HCT116 (cell line): ENCODE data around the gene ATF7. TPM values are rescaled to one million over a fixed set of nuclear protein-coding genes. Genes with fewer than 3 reads are reported as not detected.

Experiments used
- ATAC-seq: fragments of 200-7000 bp; cut with Tn5 transposase; 2 replicates; pipeline ENCODE4 v1.9.1; 2020; ENCODE audit warnings: mild to moderate bottlenecking, moderate library complexity
- BruUV-seq: library from RNA; stranded (reverse); fragments of 400-500 nt; replicated peaks from 2 replicates; lab custom pipeline; 2021; lab: Mats Ljungman, UMichigan
- CTCF ChIA-PET: fragments of 300-600 bp; sonication (Branson Sonifier 250); formaldehyde crosslinking; loops from one replicate; lab custom pipeline; 2021; ENCODE audit warnings: antibody characterized with exemption; lab: Charles Lee
- POLR2A ChIA-PET: fragments of 300-600, 350-600 bp; sonication (Branson Sonifier 250); formaldehyde crosslinking; loops from one replicate; lab custom pipeline; 2021; ENCODE audit warnings: antibody characterized with exemption; lab: Charles Lee
- RAD21 ChIA-PET, 2 experiments: fragments of 300-600 bp; sonication (Branson Sonifier 250); formaldehyde crosslinking; loops; one replicate each; lab custom pipeline; 2023; ENCODE audit warnings: low total read pairs in 2 of 2; ENCODE audit not compliant: uncharacterized antibody in 2 of 2, unreplicated experiment in 2 of 2, low non-redundant PET in 1 of 2; lab: Charles Lee
- DNase-seq: peaks from one replicate; pipeline ENCODE4 v3.0.0-alpha.2; 2010; ENCODE audit warnings: low read depth, low spot score
- H2AFZ ChIP-seq: fragments of 200-600 bp; shearing (Covaris generic), sonication (generic); 2 replicates; pipeline ENCODE4 v1.6.1; 2017; ENCODE audit warnings: low read depth, mixed run types, mixed read lengths, antibody characterized with exemption, low read length; ENCODE audit not compliant: poor library complexity, severe bottlenecking
- H3K27ac ChIP-seq: 2 replicates; pipeline ENCODE4 v1.5.1; 2012; ENCODE audit warnings: low read depth, low read length
- H3K27me3 ChIP-seq: fragments of 200-600 bp; sonication (generic); 2 replicates; pipeline ENCODE4 v1.6.1; 2016; ENCODE audit warnings: mixed run types, low read length, mixed read lengths; ENCODE audit not compliant: insufficient read depth
- H3K36me3 ChIP-seq, 2 experiments: fragments of 200-500 bp in 1 of 2; fragments of 200-600 bp in 1 of 2; sonication (Bioruptor generic) in 1 of 2; sonication (generic) in 1 of 2; 2 replicates each; pipeline versions ENCODE4 v1.5.1 to v1.6.1; 2014 to 2016; ENCODE audit warnings: low read length in 2 of 2, inconsistent platforms in 1 of 2, mixed read lengths in 1 of 2, mixed run types in 1 of 2; ENCODE audit not compliant: insufficient read depth in 2 of 2, control insufficient read depth in 1 of 2
- H3K4me1 ChIP-seq, 2 experiments: fragments of 200-600 bp in 1 of 2; sonication (generic) in 1 of 2; 2 replicates each; pipeline versions ENCODE4 v1.5.1 to v1.6.1; 2012 to 2017; ENCODE audit warnings: low read length in 2 of 2, inconsistent platforms in 1 of 2, mild to moderate bottlenecking in 1 of 2, mixed read lengths in 1 of 2, mixed run types in 1 of 2, moderate library complexity in 1 of 2; ENCODE audit not compliant: insufficient read depth in 2 of 2, control insufficient read depth in 1 of 2
- H3K4me2 ChIP-seq: fragments of 200-600 bp; sonication (generic); 2 replicates; pipeline ENCODE4 v1.6.1; 2017; ENCODE audit warnings: mixed run types, low read length, mixed read lengths
- H3K4me3 ChIP-seq, 2 experiments: fragments of 200-600 bp in 1 of 2; sonication (generic) in 1 of 2; replicated peaks in 1 of 2; 2 replicates each; pipeline ENCODE4 v1.5.1; 2011 to 2016; ENCODE audit warnings: low read length in 2 of 2, control low read depth in 1 of 2, low read depth in 1 of 2, mild to moderate bottlenecking in 1 of 2, mixed read lengths in 1 of 2, mixed run types in 1 of 2
- H3K79me2 ChIP-seq: fragments of 200-600 bp; sonication (generic); 2 replicates; pipeline ENCODE4 v1.6.1; 2017; ENCODE audit warnings: mild to moderate bottlenecking, mixed run types, low read length, moderate library complexity, mixed read lengths; ENCODE audit not compliant: insufficient read depth
- H3K9ac ChIP-seq: fragments of 200-600 bp; sonication (generic); 2 replicates; pipeline ENCODE4 v1.6.1; 2016; ENCODE audit warnings: low read length, mixed read lengths
- H3K9me2 ChIP-seq: fragments of 200-600 bp; sonication (generic), shearing (Covaris generic); 2 replicates; pipeline ENCODE4 v1.6.1; 2017; ENCODE audit warnings: mixed run types, mild to moderate bottlenecking, moderate library complexity; ENCODE audit not compliant: insufficient read depth
- H3K9me3 ChIP-seq, 2 experiments: fragments of 200-500 bp in 1 of 2; fragments of 200-600 bp in 1 of 2; sonication (Bioruptor generic) in 1 of 2; sonication (generic) in 1 of 2; 2 replicates each; pipeline ENCODE4 v1.6.1; 2014 to 2017; ENCODE audit warnings: low read length in 2 of 2, mixed read lengths in 2 of 2, inconsistent platforms in 1 of 2, low read depth in 1 of 2, mild to moderate bottlenecking in 1 of 2, mixed run types in 1 of 2, moderate library complexity in 1 of 2; ENCODE audit not compliant: control insufficient read depth in 1 of 2, insufficient read depth in 1 of 2
- H4K20me1 ChIP-seq: fragments of 200-600 bp; sonication (generic), shearing (Covaris generic); 2 replicates; pipeline ENCODE4 v1.6.1; 2017; ENCODE audit warnings: mixed run types, mild to moderate bottlenecking, moderate library complexity; ENCODE audit not compliant: insufficient read depth
- CBX3 ChIP-seq: IDR thresholded peaks from 2 replicates; pipeline ENCODE4 v1.6.1; 2012; ENCODE audit warnings: low read depth
- EGR1 ChIP-seq: IDR thresholded peaks from 2 replicates; pipeline ENCODE4 v1.6.1; 2012; ENCODE audit warnings: low read depth
- EZH2phosphoT487 ChIP-seq: fragments of 200-600 bp; IDR thresholded peaks from 2 replicates; pipeline ENCODE4 v1.6.1; 2018; ENCODE audit warnings: antibody characterized with exemption, borderline replicate concordance
- FOSL1 ChIP-seq: IDR thresholded peaks from 2 replicates; pipeline ENCODE4 v1.6.1; 2012; ENCODE audit warnings: low read depth
- JUND ChIP-seq: IDR thresholded peaks from 2 replicates; pipeline ENCODE4 v1.6.1; 2012
- POLR2A ChIP-seq: IDR thresholded peaks from 2 replicates; pipeline ENCODE4 v1.7.0; 2011; ENCODE audit warnings: borderline replicate concordance; ENCODE audit not compliant: insufficient read depth, insufficient read length; ENCODE audit errors: extremely low read depth
- POLR2AphosphoS5 ChIP-seq: IDR thresholded peaks from 2 replicates; pipeline ENCODE4 v1.6.1; 2011; ENCODE audit warnings: mild to moderate bottlenecking, low read depth, low read length, moderate library complexity
- RAD21 ChIP-seq: IDR thresholded peaks from 2 replicates; pipeline ENCODE4 v1.6.1; 2012; ENCODE audit warnings: low read depth, mild to moderate bottlenecking
- SRF ChIP-seq: IDR thresholded peaks from 2 replicates; pipeline ENCODE4 v1.6.1; 2012; ENCODE audit warnings: low read depth
- YY1 ChIP-seq: IDR thresholded peaks from 2 replicates; pipeline ENCODE4 v1.6.1; 2011; ENCODE audit warnings: low read length, low read depth, moderate library complexity, mild to moderate bottlenecking; ENCODE audit not compliant: insufficient replicate concordance; ENCODE audit errors: extremely low read depth
- ZFX ChIP-seq: fragments of 450-650 bp; IDR thresholded peaks from 2 replicates; pipeline ENCODE4 v1.6.1; 2017
- intact Hi-C: fragments of 100-400 bp; cut with micrococcal nuclease; formaldehyde crosslinking; loops from 2 replicates; pipeline ENCODE4 v1.10.0; 2022
- total RNA-seq: library from RNA; stranded (reverse); gene quantifications from one replicate; pipeline ENCODE4 v1.2.1, GENCODE V29; 2021; ENCODE audit not compliant: unreplicated experiment
- TF ChIP-seq, protein P1 (sequence below): IDR thresholded peaks from 2 replicates; pipeline ENCODE4 v1.6.1; 2011; ENCODE audit warnings: mild to moderate bottlenecking, low read length, moderate library complexity; ENCODE audit not compliant: insufficient replicate concordance; ENCODE audit errors: extremely low read depth
- TF ChIP-seq, protein P2 (sequence below), 3 experiments: fragments of 200-600 bp in 1 of 3; sonication (generic) in 1 of 3; IDR thresholded peaks in 2 of 3; conservative IDR thresholded peaks in 1 of 3; 2 replicates each; pipeline ENCODE4 v1.5.1; 2012 to 2017; ENCODE audit warnings: low read depth in 2 of 3, low read length in 2 of 3, antibody characterized with exemption in 1 of 3, borderline replicate concordance in 1 of 3, control low read depth in 1 of 3, mild to moderate bottlenecking in 1 of 3, mixed read lengths in 1 of 3, mixed run types in 1 of 3, moderate library complexity in 1 of 3; ENCODE audit not compliant: insufficient read depth in 1 of 3
- TF ChIP-seq, protein P3 (sequence below): IDR thresholded peaks from 2 replicates; pipeline ENCODE4 v1.6.1; 2012

The ATF7 gene
- total RNA-seq, 1 experiment from 2014 or later, result 24.0 TPM

DNA sequence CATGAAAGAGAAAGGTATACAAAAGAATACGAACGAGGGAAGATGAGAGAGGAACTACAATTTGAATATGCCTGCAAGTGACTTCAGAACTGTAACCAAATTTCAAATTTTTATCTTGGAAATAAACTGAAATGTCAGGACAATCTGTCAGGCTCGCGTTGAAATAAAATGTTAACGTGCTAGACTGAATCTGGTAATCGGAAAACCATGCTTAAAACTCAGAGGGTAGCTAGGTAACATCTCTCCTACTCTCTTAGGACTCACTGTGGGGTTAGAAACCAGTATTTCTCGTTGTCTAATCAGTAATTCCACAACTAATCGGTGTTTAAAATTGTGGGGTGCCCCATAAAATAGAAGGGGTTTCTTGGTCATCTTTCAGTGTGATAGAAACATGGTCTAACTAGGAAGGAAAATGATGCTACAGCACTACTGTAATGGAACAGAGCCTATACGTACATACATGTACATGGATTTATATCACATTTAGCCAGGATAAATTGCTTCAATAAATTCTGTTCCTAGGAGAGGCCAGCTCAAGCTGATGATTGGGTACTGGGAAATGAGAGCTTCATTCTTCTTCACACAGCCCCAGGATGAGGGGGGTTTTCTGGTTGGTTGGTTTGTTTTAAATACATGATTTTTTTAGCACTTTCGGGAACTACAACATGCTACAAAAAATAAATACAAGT lies 23.9 kb downstream of the ATF7 start:
- no peak for ATAC-seq

More for the DNA sequence above, 23.9 kb downstream of the ATF7 start:
- H3K27ac ChIP-seq, result no peak overlapping the region
- no TSS peak for BruUV-seq
- intact Hi-C loops, result no loop called here
- ChIA-PET RAD21 (no interaction called here), POLR2A (no interaction called here), CTCF (no interaction called here)
- no peak overlapping the region for H3K4me3 ChIP-seq
- no peaks in the 10 kb centered on the region for H3K9me3 ChIP-seq
- no peak for DNase-seq
- no peak overlapping the region for H3K9ac ChIP-seq
- peaks cover 10% of the 10 kb centered on the region for H3K79me2 ChIP-seq
- no peak overlapping the region for H3K4me2 ChIP-seq
- no peaks in the 10 kb centered on the region for H3K9me2 ChIP-seq
- TF ChIP-seq, protein P1, sequence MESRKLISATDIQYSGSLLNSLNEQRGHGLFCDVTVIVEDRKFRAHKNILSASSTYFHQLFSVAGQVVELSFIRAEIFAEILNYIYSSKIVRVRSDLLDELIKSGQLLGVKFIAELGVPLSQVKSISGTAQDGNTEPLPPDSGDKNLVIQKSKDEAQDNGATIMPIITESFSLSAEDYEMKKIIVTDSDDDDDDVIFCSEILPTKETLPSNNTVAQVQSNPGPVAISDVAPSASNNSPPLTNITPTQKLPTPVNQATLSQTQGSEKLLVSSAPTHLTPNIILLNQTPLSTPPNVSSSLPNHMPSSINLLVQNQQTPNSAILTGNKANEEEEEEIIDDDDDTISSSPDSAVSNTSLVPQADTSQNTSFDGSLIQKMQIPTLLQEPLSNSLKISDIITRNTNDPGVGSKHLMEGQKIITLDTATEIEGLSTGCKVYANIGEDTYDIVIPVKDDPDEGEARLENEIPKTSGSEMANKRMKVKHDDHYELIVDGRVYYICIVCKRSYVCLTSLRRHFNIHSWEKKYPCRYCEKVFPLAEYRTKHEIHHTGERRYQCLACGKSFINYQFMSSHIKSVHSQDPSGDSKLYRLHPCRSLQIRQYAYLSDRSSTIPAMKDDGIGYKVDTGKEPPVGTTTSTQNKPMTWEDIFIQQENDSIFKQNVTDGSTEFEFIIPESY, result no peak
- TF ChIP-seq POLR2A, result no peak
- TF ChIP-seq, protein P2, sequence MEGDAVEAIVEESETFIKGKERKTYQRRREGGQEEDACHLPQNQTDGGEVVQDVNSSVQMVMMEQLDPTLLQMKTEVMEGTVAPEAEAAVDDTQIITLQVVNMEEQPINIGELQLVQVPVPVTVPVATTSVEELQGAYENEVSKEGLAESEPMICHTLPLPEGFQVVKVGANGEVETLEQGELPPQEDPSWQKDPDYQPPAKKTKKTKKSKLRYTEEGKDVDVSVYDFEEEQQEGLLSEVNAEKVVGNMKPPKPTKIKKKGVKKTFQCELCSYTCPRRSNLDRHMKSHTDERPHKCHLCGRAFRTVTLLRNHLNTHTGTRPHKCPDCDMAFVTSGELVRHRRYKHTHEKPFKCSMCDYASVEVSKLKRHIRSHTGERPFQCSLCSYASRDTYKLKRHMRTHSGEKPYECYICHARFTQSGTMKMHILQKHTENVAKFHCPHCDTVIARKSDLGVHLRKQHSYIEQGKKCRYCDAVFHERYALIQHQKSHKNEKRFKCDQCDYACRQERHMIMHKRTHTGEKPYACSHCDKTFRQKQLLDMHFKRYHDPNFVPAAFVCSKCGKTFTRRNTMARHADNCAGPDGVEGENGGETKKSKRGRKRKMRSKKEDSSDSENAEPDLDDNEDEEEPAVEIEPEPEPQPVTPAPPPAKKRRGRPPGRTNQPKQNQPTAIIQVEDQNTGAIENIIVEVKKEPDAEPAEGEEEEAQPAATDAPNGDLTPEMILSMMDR (IDR thresholded peaks at IDR 0.05 in 2 of 3, conservative IDR thresholded peaks at IDR 0.05 in 1 of 3; ENCODE audit: borderline replicate concordance in 1 of 3, insufficient read depth in 1 of 3, low read depth in 2 of 3, low read length in 2 of 3), result no peak
- TF ChIP-seq JUND, result no peak
- TF ChIP-seq CBX3, result no peak
- no peak for TF ChIP-seq FOSL1
- TF ChIP-seq EZH2phosphoT487, result no peak
- TF ChIP-seq, protein P3, sequence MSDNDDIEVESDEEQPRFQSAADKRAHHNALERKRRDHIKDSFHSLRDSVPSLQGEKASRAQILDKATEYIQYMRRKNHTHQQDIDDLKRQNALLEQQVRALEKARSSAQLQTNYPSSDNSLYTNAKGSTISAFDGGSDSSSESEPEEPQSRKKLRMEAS, result no peak
- TF ChIP-seq POLR2AphosphoS5, result no peak
- no peak for TF ChIP-seq YY1
- TF ChIP-seq EGR1, result no peak
- no peak for TF ChIP-seq SRF
- no peak for TF ChIP-seq RAD21
- TF ChIP-seq ZFX, result no peak
- no peak overlapping the region for H2AFZ ChIP-seq
- H3K4me1 ChIP-seq, result no peaks in the 10 kb centered on the region
- no peaks in the 10 kb centered on the region for H3K36me3 ChIP-seq
- no peaks in the 10 kb centered on the region for H3K27me3 ChIP-seq
- H4K20me1 ChIP-seq, result peaks cover 3% of the 10 kb centered on the region; the same call in 1 of the 2 replicates
